ENCODE results near the gene FHIT. TPM values are rescaled to one million over a fixed set of nuclear protein-coding genes. Genes with fewer than 3 reads are reported as not detected.
A peak's percentile ranks its signal among the peaks of the same experiment; 100 is the strongest.

Gene FHIT
- total RNA-seq, 1 experiment from 2014 or later = 9.8 TPM

DNA sequence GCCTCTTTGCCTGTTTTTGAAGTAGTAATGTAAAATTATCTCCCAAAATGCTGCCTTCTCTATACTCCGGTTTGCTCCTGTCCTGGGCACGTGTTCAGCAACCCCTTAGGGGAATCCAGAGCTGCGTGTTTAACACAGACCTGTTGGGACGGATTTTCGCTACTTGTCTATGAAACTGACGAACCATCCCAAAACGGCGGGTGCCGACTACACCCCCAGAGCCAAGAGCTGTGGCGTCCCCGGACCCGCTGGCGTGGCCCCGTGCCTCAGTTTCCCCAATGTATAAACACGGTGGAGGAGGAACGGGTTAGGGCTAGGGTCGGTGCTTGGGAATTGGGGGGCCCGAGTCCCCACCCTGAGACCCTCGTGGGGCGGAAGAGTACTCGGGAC lies 473 bp downstream of the FHIT start:
- POLR2A ChIA-PET (ENCODE audit: unreplicated experiment) = no interaction called here
- TSS peak; percentile 71 for BruUV-seq (replicated peaks)
- H3K79me2 ChIP-seq (ENCODE audit: low read depth) = no peaks in the 10 kb centered on the region

DNA sequence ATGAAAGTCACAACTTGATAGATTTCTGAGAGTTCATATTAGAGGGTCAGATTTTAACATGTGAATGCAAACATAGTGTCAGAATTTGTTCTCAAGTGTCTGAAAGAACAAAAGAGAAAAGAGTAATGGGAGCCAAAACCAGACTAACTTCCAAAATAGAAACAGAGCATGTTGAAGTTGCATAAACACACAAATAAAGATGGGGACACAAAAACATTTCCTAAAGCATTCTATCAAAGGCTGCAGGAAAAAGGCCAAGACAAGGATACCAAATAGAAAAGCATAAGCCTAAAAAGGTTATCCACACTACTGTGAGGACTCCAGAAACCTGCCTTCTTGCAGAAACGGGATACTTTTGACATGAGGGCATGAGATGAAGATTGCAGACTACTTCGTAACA lies 2.8 kb downstream of the FHIT start:
- ChIA-PET CTCF (no interaction called here), POLR2A (ENCODE audit: unreplicated experiment) (no interaction called here)
- no peaks in the 10 kb centered on the region for H3K36me3 ChIP-seq (ENCODE audit: low read depth)
- TF ChIP-seq EZH2 (IDR thresholded peaks at IDR 0.05; ENCODE audit: low read depth) = no peak
- TF ChIP-seq, protein P1, sequence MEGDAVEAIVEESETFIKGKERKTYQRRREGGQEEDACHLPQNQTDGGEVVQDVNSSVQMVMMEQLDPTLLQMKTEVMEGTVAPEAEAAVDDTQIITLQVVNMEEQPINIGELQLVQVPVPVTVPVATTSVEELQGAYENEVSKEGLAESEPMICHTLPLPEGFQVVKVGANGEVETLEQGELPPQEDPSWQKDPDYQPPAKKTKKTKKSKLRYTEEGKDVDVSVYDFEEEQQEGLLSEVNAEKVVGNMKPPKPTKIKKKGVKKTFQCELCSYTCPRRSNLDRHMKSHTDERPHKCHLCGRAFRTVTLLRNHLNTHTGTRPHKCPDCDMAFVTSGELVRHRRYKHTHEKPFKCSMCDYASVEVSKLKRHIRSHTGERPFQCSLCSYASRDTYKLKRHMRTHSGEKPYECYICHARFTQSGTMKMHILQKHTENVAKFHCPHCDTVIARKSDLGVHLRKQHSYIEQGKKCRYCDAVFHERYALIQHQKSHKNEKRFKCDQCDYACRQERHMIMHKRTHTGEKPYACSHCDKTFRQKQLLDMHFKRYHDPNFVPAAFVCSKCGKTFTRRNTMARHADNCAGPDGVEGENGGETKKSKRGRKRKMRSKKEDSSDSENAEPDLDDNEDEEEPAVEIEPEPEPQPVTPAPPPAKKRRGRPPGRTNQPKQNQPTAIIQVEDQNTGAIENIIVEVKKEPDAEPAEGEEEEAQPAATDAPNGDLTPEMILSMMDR (conservative IDR thresholded peaks at IDR 0.05) = no peak
- no peaks in the 10 kb centered on the region for H3K9me3 ChIP-seq (ENCODE audit: insufficient read depth, low read depth)
- H3K79me2 ChIP-seq (ENCODE audit: low read depth) = no peaks in the 10 kb centered on the region
- H3K4me3 ChIP-seq = no peak overlapping the region
- DNase-seq = no peak
- no peak overlapping the region for H3K27ac ChIP-seq
- H3K4me1 ChIP-seq (replicated peaks; ENCODE audit: insufficient read depth) = peaks cover 4% of the 10 kb centered on the region; the same call in 1 of the 2 replicates
- BruUV-seq (replicated peaks) = no TSS peak
- H3K4me2 ChIP-seq = no peak overlapping the region
- no peaks in the 10 kb centered on the region for H3K9me2 ChIP-seq (ENCODE audit: insufficient read depth)
- H2AFZ ChIP-seq = no peak overlapping the region
- H3F3A ChIP-seq (ENCODE audit: insufficient read depth, low read depth) = 0 out of 2 replicates have a peak, but pooled peaks cover 3% of the 10 kb centered on the region
- H3K27me3 ChIP-seq (ENCODE audit: insufficient read depth, low read depth) = no peaks in the 10 kb centered on the region
- intact Hi-C loops (cut with micrococcal nuclease; ENCODE audit: unreplicated experiment) = no loop called here
- H4K20me1 ChIP-seq (ENCODE audit: insufficient read depth) = no peaks in the 10 kb centered on the region

More for the DNA sequence above, 473 bp downstream of the FHIT start:
- Histone ChIP-seq H3K4me1 (replicated peaks; ENCODE audit: insufficient read depth) (peaks cover 4% of the 10 kb centered on the region; the same call in 1 of the 2 replicates), H3K4me2 (peak overlapping the region; percentile 90), H3F3A (ENCODE audit: insufficient read depth, low read depth) (0 out of 2 replicates have a peak, but pooled peaks cover 3% of the 10 kb centered on the region), H3K36me3 (ENCODE audit: low read depth) (no peaks in the 10 kb centered on the region), H3K9me3 (ENCODE audit: insufficient read depth, low read depth) (no peaks in the 10 kb centered on the region), H3K9me2 (ENCODE audit: insufficient read depth) (no peaks in the 10 kb centered on the region), H3K27me3 (ENCODE audit: insufficient read depth, low read depth) (no peaks in the 10 kb centered on the region), H4K20me1 (ENCODE audit: insufficient read depth) (no peaks in the 10 kb centered on the region), H2AFZ (peak overlapping the region; percentile 95), H3K4me3 (peak overlapping the region; percentile 65), H3K27ac (peak overlapping the region; percentile 29)
- DNase-seq = peak in 1 of 2 experiments; percentile 13
- TF ChIP-seq EZH2 (IDR thresholded peaks at IDR 0.05; ENCODE audit: low read depth) = no peak
- TF ChIP-seq, protein P1 (conservative IDR thresholded peaks at IDR 0.05) = no peak
- intact Hi-C loops (cut with micrococcal nuclease; ENCODE audit: unreplicated experiment) = loop anchor here (2.0 kb wide), 2 partner anchors 68 to 1068 kb away; no protein-coding TSS in a partner anchor
- CTCF ChIA-PET = no interaction called here

DNA sequence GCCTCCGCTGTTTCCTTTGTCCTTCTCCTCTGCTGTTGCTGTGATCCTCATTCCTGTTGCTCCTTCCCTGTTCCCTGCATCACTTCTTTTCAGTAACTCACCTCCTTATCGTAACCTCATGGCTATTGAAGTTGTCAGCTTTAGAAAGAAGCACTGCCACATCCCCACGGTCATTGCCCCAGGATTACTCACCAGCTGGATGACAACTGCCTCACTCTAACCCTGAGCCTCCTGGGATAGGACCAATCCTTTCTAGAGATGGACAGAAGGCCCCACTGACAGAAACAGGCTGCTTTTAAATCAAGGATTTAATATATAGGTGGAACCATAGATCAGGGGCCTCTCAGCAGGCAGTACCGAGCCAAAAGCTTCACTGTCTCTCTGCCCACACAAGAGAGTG lies 4.1 kb downstream of the FHIT start:
- H4K20me1 ChIP-seq (ENCODE audit: insufficient read depth) = no peaks in the 10 kb centered on the region
- CTCF ChIA-PET = no interaction called here
- H3F3A ChIP-seq (ENCODE audit: insufficient read depth, low read depth) = 0 out of 2 replicates have a peak, but pooled peaks cover 3% of the 10 kb centered on the region
- no peak for DNase-seq
- H3K4me2 ChIP-seq = no peak overlapping the region
- H3K27me3 ChIP-seq (ENCODE audit: insufficient read depth, low read depth) = no peaks in the 10 kb centered on the region
- H3K9me3 ChIP-seq (ENCODE audit: insufficient read depth, low read depth) = no peaks in the 10 kb centered on the region
- no peak overlapping the region for H3K4me3 ChIP-seq
- no peaks in the 10 kb centered on the region for H3K36me3 ChIP-seq (ENCODE audit: low read depth)
- intact Hi-C loops (cut with micrococcal nuclease; ENCODE audit: unreplicated experiment) = no loop called here
- H3K9me2 ChIP-seq (ENCODE audit: insufficient read depth) = no peaks in the 10 kb centered on the region
- POLR2A ChIA-PET (ENCODE audit: unreplicated experiment) = no interaction called here
- H3K79me2 ChIP-seq (ENCODE audit: low read depth) = no peaks in the 10 kb centered on the region
- no peak for TF ChIP-seq EZH2 (IDR thresholded peaks at IDR 0.05; ENCODE audit: low read depth)
- TF ChIP-seq, protein P1 (conservative IDR thresholded peaks at IDR 0.05) = no peak
- no TSS peak for BruUV-seq (replicated peaks)
- H3K4me1 ChIP-seq (replicated peaks; ENCODE audit: insufficient read depth) = peaks cover 3% of the 10 kb centered on the region; the same call in 1 of the 2 replicates
- no peak overlapping the region for H3K27ac ChIP-seq
- H2AFZ ChIP-seq = no peak overlapping the region

All from PC-9 (cell line).